SK-N-SH (cell line): ENCODE data around the gene MAGI2.

ENCODE experiments used
- EP300 ChIP-seq, 2 experiments: IDR thresholded peaks; 2 replicates each; pipeline versions ENCODE4 v1.4.0 to v1.6.1; 2012; ENCODE audit warnings: borderline replicate concordance in 1 of 2, low read depth in 1 of 2, low read length in 1 of 2
- EZH2phosphoT487 ChIP-seq: fragments of 200-600 bp; sonication (generic); IDR thresholded peaks from 2 replicates; pipeline ENCODE4 v1.6.1; 2017; ENCODE audit warnings: low read depth, mixed run types, mild to moderate bottlenecking, antibody characterized with exemption, moderate library complexity, borderline replicate concordance
- GABPA ChIP-seq: IDR thresholded peaks from 2 replicates; pipeline ENCODE4 v1.4.0; 2012; ENCODE audit warnings: low read depth, mild to moderate bottlenecking
- SMC3 ChIP-seq: IDR thresholded peaks from 2 replicates; pipeline ENCODE4 v1.6.1; 2012; ENCODE audit warnings: low read depth, low read length, improper control_type of control experiment
- TCF12 ChIP-seq: IDR thresholded peaks from 2 replicates; pipeline ENCODE4 v1.4.0; 2012

DNA sequence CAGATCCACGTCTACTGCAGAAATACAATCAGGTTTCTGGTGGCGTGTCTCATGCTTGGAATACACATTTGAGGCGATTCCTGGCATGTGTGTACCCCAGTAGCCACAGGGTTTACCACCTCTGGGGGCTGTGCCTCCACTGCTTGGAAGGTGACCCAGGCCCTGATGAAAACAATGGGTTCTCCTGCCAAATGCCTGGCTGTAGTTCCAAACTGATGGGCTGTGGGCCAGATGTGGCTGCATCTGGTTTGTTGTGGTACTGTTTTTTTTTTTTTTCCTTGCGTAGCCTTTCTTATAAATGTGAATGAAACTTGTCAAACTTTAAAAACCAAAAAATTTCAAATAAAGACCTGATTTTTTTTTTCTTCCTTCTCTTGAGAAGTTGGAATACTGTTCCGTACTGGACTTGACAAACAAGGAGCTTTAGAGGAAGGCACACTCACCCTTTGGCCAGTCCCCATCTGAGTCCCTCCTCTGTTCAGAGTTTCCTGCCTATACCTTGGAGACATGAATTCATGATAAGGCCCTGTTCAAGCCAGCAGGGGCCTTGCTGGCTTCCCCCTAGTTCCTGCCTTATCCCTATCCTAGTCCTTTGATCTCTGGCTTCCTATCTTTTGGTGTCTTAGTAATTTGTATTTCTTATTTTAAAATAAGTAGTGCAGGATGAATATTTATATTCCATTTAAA lies 1437.8 kb downstream of the MAGI2 start:
- TF ChIP-seq EP300 (IDR thresholded peaks at IDR 0.05; ENCODE audit: borderline replicate concordance in 1 of 2, low read depth in 1 of 2, low read length in 1 of 2) (peak in 1 of 2 experiments; percentile 83; a peak in 2 of 4 replicates), GABPA (no peak), EZH2phosphoT487 (no peak), SMC3 (no peak), TCF12 (peak; percentile 60; the same call in 1 of the 2 replicates)
